NCI-H1930 (cell line): ENCODE data around the gene PHF21B.

Experiments used
- DNase-seq, 2 experiments: peaks; one replicate each; lab custom pipeline; 2025; lab: John Stamatoyannopoulos, UW

The PHF21B gene

DNA sequence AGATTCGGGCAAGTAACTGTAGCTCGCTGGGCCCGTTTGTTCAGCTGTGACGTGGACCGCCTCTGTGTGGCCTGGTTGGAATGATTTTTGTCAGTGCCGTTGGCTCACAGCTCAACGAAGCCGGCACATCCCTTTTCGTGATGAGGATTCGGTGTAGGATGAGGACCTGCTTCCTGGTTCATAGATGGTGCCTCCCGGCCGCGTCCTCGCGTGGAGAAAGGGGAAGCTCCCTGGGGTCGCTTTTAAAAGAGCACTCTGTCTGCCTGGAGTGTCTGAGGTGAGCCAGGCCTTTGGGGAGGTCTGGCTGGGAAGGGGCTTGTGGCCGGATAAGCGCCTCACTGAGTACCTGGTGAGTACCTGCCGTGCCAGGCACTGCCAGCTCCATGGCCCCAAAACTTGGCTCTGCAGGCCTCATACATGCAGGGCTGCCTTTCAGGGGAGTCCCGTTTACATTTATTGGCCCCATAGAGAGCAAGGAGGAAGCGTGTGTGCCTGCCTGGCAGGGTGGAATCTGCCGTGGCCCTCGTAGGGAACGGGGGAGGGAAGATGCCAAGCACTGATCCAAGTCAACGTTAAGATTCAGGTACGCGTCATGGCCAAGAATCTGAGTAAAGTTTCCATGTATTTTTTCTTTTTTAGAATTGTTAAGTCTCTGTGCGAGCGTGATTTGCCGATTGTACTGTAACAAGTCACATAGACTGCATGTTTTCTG lies 169.0 kb downstream of the PHF21B start:
- no peak for DNase-seq

DNA sequence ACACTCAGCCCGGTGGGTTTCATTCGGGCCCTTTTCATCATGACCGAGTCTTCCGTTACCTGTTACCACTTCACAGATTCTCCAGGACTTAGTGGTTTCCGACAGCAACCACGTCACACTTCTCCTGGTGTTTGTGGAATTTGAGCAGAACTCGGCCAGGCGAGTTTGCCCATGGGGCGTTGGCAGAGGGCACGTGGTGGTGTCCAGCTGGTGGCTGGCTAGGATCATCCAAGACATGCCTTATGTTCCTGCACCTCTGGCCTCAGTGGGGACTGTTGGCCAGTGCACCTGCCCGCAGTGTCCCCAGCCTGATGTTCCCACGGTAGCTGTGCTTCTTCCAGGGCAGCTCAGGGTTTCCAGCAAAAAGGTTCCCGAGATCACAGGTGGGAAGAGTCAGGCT lies 170.1 kb downstream of the PHF21B start:
- DNase-seq, result no peak

- DNase-seq, result no peak
Observed at GRCh38 chr22:44839061-44839460, 170.7 kb downstream of the PHF21B start.

DNA sequence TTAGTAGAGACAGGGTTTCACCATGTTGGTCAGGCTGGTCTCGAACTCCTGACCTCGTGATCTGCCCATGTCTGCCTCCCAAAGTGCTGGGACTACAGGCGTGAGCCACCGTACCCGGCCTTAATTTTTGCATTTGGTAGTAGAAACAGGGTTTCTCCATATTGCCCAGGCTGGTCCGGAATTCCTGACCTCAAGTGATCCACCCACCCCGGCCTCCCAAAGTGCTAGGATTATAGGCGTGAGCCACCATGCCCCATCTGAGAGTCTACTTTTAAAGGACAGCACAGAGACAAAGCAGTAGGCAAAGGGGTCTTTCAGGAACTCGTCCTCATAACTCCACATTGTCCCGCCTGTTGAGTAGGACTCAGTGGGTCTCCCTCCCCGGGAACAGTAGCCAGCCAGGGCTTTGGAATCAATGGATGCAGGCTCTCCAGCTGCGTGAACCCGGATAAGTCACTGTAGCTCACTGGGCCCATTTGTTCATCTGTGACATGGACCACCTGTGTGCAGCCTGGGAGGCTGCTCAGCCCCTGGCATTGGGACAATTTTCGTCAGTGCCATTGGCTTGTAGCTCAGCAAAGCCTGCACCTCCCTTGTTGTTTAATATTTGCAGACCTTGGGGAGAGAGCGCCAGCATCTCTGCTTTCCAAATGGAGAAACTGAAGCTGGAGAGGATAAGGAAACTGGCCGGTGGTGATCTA lies 171.3 kb downstream of the PHF21B start:
- no peak for DNase-seq

DNA sequence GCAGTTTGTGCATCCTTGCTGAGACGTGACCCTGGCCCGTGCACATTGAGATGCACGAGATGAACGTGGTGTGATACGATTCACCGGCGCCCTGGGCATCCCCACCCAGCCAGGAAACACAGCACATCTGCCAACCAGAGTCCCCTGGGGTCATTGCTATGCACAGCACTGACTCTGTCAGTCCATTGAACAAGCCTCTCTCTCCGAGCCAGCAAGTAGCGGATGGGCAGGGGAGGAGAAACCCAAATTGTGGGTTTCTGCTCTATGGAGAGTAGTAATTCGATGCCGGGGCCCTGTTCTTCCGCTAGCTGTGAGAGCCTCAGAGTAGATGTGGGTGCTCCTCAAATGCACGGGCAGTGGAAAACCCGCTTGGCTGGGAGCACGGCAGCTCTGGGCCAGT lies 172.3 kb downstream of the PHF21B start:
- DNase-seq, result no peak

GRCh38 chr22:44834065-44834464 lies 175.7 kb downstream of the PHF21B start:
- no peak for DNase-seq

GRCh38 chr22:44831885-44832284 lies 177.9 kb downstream of the PHF21B start:
- no peak for DNase-seq
